Prostate gland (tissue), 2 donors: ENCODE results near the gene AP1S3. TPM values are rescaled to one million over a fixed set of nuclear protein-coding genes. Genes with fewer than 3 reads are reported as not detected.

Experiments
- DNase-seq: peaks from one replicate; pipeline ENCODE4 v3.0.0-alpha.2; 2019; ENCODE audit warnings: low spot score
- H3K27ac ChIP-seq, 2 donors: fragments of 200-600 bp; sonication (generic); 2 replicates each; pipeline ENCODE4 v1.5.1; 2017 to 2019
- H3K27me3 ChIP-seq: fragments of 200-600 bp; sonication (generic); replicated peaks from 2 replicates; pipeline ENCODE4 v1.5.1; 2019; ENCODE audit not compliant: insufficient read depth
- H3K36me3 ChIP-seq, 2 donors: fragments of 200-600 bp; sonication (generic); 1 replicate in 1 of 2; 2 replicates in 1 of 2; pipeline versions ENCODE4 v1.5.1 to v1.8.1; 2017 to 2019
- H3K4me1 ChIP-seq: fragments of 200-600 bp; sonication (generic); replicated peaks from 2 replicates; pipeline ENCODE4 v1.5.1; 2019
- H3K4me3 ChIP-seq, 2 donors: fragments of 200-600 bp; sonication (generic); 2 replicates each; pipeline ENCODE4 v1.5.1; 2017 to 2019
- H3K9me3 ChIP-seq: fragments of 200-600 bp; sonication (generic); 2 replicates; pipeline ENCODE4 v1.5.1; 2017
- POLR2A ChIP-seq: fragments of 450-650 bp; IDR thresholded peaks from one replicate; pipeline ENCODE4 v1.6.1; 2016; ENCODE audit warnings: antibody characterized with exemption, mild to moderate bottlenecking
- POLR2AphosphoS5 ChIP-seq: sonication (generic); formaldehyde crosslinking; IDR thresholded peaks from one replicate; pipeline ENCODE4 v1.6.1; 2017; ENCODE audit warnings: antibody characterized with exemption
- WGBS: methylation state at CpG from one replicate; pipeline ENCODE4 v1.1.5; 2018; 5-methylcytosine and 5-hydroxymethylcytosine counted together
- intact Hi-C: fragments of 100-400 bp; cut with DNase I; formaldehyde crosslinking; loops from one replicate; pipeline ENCODE4 v1.14.2; 2022
- total RNA-seq, 2 donors: library from RNA; depleted of rRNA; stranded (reverse); fragments of >200 nt; gene quantifications; one replicate each; pipeline ENCODE4 v1.1.0, GENCODE V29; 2016
- TF ChIP-seq, protein P1 (sequence below), 4 experiments: fragments of 200-600 bp in 2 of 4; fragments of 450-650 bp in 2 of 4; sonication (generic) in 2 of 4; IDR thresholded peaks; 1 replicate in 3 of 4; 2 replicates in 1 of 4; pipeline ENCODE4 v1.5.1; 2016 to 2019; ENCODE audit warnings: antibody characterized with exemption in 4 of 4, mild to moderate bottlenecking in 2 of 4, moderate library complexity in 2 of 4

The AP1S3 gene
- total RNA-seq, 2 donors from 2014 or later = 2.7 to 7.7 TPM

DNA sequence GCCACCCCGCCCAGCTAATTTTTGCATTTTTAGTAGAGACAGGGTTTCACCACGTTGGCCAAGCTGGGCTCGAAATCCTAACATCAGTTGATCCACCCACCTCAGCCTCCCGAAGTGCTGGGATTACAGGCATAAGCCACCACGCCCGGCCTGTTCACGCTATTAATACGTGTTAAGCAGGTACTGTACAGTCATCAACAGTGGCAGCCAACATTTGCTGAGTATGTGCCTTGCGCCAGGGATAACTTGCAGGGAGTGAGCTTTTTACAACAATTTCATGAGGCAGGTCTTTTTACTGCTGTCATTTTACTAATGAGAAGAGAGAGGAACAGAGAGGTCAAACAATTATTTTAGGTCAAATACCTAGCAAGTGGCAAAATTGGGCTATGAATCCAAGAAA lies 115.2 kb downstream of the AP1S3 start:
- no peak for DNase-seq
- intact Hi-C loops = loop anchor here (2.0 kb wide), 1 partner anchor 29 kb away; no protein-coding TSS in a partner anchor
- H3K27ac ChIP-seq = no peak overlapping the region
- H3K4me1 ChIP-seq = no peaks in the 10 kb centered on the region
- no peaks in the 10 kb centered on the region for H3K27me3 ChIP-seq
- H3K9me3 ChIP-seq = no peaks in the 10 kb centered on the region
- TF ChIP-seq POLR2A = no peak
- TF ChIP-seq POLR2AphosphoS5 = no peak
- TF ChIP-seq, protein P1, sequence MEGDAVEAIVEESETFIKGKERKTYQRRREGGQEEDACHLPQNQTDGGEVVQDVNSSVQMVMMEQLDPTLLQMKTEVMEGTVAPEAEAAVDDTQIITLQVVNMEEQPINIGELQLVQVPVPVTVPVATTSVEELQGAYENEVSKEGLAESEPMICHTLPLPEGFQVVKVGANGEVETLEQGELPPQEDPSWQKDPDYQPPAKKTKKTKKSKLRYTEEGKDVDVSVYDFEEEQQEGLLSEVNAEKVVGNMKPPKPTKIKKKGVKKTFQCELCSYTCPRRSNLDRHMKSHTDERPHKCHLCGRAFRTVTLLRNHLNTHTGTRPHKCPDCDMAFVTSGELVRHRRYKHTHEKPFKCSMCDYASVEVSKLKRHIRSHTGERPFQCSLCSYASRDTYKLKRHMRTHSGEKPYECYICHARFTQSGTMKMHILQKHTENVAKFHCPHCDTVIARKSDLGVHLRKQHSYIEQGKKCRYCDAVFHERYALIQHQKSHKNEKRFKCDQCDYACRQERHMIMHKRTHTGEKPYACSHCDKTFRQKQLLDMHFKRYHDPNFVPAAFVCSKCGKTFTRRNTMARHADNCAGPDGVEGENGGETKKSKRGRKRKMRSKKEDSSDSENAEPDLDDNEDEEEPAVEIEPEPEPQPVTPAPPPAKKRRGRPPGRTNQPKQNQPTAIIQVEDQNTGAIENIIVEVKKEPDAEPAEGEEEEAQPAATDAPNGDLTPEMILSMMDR (IDR thresholded peaks at IDR 0.05) = no peak
- no peak overlapping the region for H3K4me3 ChIP-seq
- 95% methylated on average over 9 of the region's 9 CpGs for WGBS
- H3K36me3 ChIP-seq = no peaks in the 10 kb centered on the region

GRCh38 chr2:223721746-223722145 lies 115.6 kb downstream of the AP1S3 start:
- no peak for TF ChIP-seq POLR2A
- no peak for TF ChIP-seq POLR2AphosphoS5
- TF ChIP-seq, protein P1 (IDR thresholded peaks at IDR 0.05) = no peak
- no peaks in the 10 kb centered on the region for H3K36me3 ChIP-seq
- no peaks in the 10 kb centered on the region for H3K9me3 ChIP-seq
- H3K4me1 ChIP-seq = no peaks in the 10 kb centered on the region
- H3K27me3 ChIP-seq = no peaks in the 10 kb centered on the region
- DNase-seq = no peak
- no peak overlapping the region for H3K27ac ChIP-seq
- no peak overlapping the region for H3K4me3 ChIP-seq
- 97% methylated on average over 5 of the region's 5 CpGs for WGBS
- intact Hi-C loops = loop anchor here (2.0 kb wide), 1 partner anchor 29 kb away; no protein-coding TSS in a partner anchor

- 71% methylated on average over 1 of the region's 1 CpG for WGBS
- DNase-seq = no peak
- no peak for TF ChIP-seq POLR2A
- no peak for TF ChIP-seq POLR2AphosphoS5
- TF ChIP-seq, protein P1 (IDR thresholded peaks at IDR 0.05) = no peak
- H3K4me3 ChIP-seq = no peak overlapping the region
- H3K36me3 ChIP-seq = no peaks in the 10 kb centered on the region
- no peak overlapping the region for H3K27ac ChIP-seq
- intact Hi-C loops = no loop called here
- H3K4me1 ChIP-seq = no peaks in the 10 kb centered on the region
- no peaks in the 10 kb centered on the region for H3K9me3 ChIP-seq
- no peaks in the 10 kb centered on the region for H3K27me3 ChIP-seq
Measured at GRCh38 chr2:223720367-223720766, 117.0 kb downstream of the AP1S3 start.

GRCh38 chr2:223712642-223713041 lies 124.7 kb downstream of the AP1S3 start:
- Histone ChIP-seq H3K27me3 (no peaks in the 10 kb centered on the region), H3K9me3 (no peaks in the 10 kb centered on the region), H3K36me3 (no peaks in the 10 kb centered on the region), H3K4me3 (no peak overlapping the region), H3K27ac (no peak overlapping the region), H3K4me1 (no peaks in the 10 kb centered on the region)
- intact Hi-C loops = no loop called here
- no peak for DNase-seq
- TF ChIP-seq, protein P1 (IDR thresholded peaks at IDR 0.05) = no peak
- TF ChIP-seq POLR2AphosphoS5 (no peak), POLR2A (no peak)

DNA sequence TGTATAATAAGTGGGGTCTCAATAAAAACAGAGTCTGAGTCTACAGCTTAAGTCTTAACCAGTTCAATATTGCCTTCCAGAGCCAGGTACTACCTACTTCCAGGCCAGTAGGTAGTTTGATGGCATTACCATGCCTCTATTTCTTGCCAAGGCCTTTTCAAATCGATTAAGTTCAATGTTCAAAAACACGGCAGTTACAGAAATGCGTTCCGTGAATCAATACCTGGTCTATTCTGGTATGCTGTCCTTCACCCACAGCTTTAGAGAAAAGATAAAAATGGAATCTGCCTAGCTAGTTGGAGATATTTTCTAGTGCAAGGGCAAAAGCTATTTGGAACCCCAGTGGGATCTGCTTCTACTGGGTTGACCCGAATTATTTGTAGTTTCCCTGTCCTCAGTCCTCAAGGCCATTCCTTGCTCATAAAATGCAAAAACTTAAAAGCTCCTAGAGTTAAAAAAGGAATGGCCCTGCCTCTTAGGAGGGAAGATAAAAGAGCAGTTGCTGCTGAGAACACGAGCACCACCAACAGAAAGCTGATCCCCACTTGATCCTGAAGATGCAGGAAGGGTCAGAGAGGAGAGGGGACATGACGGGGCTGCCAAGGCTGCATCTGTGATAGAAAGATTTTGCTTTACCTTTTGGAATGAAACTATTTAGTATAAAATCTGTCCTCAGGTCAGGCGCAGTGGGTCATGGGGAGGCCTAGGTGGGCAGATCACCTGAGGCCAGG lies 125.6 kb downstream of the AP1S3 start:
- H3K4me3 ChIP-seq = no peak overlapping the region
- no peaks in the 10 kb centered on the region for H3K9me3 ChIP-seq
- H3K27ac ChIP-seq = no peak overlapping the region
- no peaks in the 10 kb centered on the region for H3K27me3 ChIP-seq
- no peaks in the 10 kb centered on the region for H3K36me3 ChIP-seq
- 95% methylated on average over 8 of the region's 8 CpGs for WGBS
- no peaks in the 10 kb centered on the region for H3K4me1 ChIP-seq
- intact Hi-C loops = no loop called here
- no peak for DNase-seq
- TF ChIP-seq POLR2AphosphoS5 (no peak), POLR2A (no peak)
- TF ChIP-seq, protein P1 (IDR thresholded peaks at IDR 0.05) = no peak
